HG02763 (cell line): ENCODE results near the gene GOLGA8F.
"Not testable (repeated sequence)": the region's sequence is repeated elsewhere in the genome, so short reads cannot be mapped to it uniquely, and the experiment has no call there.

Experiments used
- ATAC-seq: cut with Tn5 transposase; IDR thresholded peaks from one replicate; pipeline ENCODE4 v1.9.1; 2021; ENCODE audit warnings: mild to moderate bottlenecking, moderate library complexity; ENCODE audit not compliant: unreplicated experiment

Gene GOLGA8F

GRCh38 chr15:28378364-28378763 lies at the start of gene GOLGA8F:
Gene GOLGA8F, plus strand, starts transcription at chr15:28378664. Its CDS starts 98 bp downstream, at chr15:28378762.
- not testable (repeated sequence) for ATAC-seq

- ATAC-seq: not testable (repeated sequence)
These were observed 20.5 kb upstream of the GOLGA8F start, which contains the start of gene GOLGA6L24 for GRCh38 chr15:28357984-28358383. Gene GOLGA6L24, minus strand, starts transcription at chr15:28358084. Its CDS starts 61 bp downstream, at chr15:28358023.

GRCh38 chr15:28365502-28365901 lies 13.0 kb upstream of the GOLGA8F start:
- ATAC-seq: not testable (repeated sequence)

- not testable (repeated sequence) for ATAC-seq
These were observed 1.6 kb downstream of the GOLGA8F start for GRCh38 chr15:28380053-28380452.

- not testable (repeated sequence) for ATAC-seq
These were observed 17.6 kb downstream of the GOLGA8F start for GRCh38 chr15:28396022-28396421.

GRCh38 chr15:28402774-28403435 lies 24.4 kb downstream of the GOLGA8F start:
- ATAC-seq: not testable (repeated sequence)

GRCh38 chr15:28420470-28420869 lies 42.0 kb downstream of the GOLGA8F start:
- ATAC-seq: not testable (repeated sequence)

GRCh38 chr15:28435594-28435993 lies 57.1 kb downstream of the GOLGA8F start:
- not testable (repeated sequence) for ATAC-seq
